Adipocyte (in vitro differentiated cells): ENCODE results near the gene EPHA4.

ENCODE experiments used
- DNase-seq: peaks from one replicate; pipeline ENCODE4 v3.0.0-alpha.2; 2015; ENCODE audit warnings: low read depth
- H3K27me3 ChIP-seq: replicated peaks from 2 replicates; pipeline ENCODE4 v1.7.0; 2013; ENCODE audit warnings: mild to moderate bottlenecking, low read length, moderate library complexity; ENCODE audit not compliant: control insufficient read depth, insufficient read depth
- H3K36me3 ChIP-seq: 2 replicates; pipeline ENCODE4 v1.7.0; 2013; ENCODE audit warnings: low read length, mild to moderate bottlenecking, moderate library complexity; ENCODE audit not compliant: control insufficient read depth, insufficient read depth, severe bottlenecking
- H3K4me1 ChIP-seq: 2 replicates; pipeline ENCODE4 v1.7.0; 2013; ENCODE audit warnings: mild to moderate bottlenecking, low read length, moderate library complexity; ENCODE audit not compliant: control insufficient read depth, insufficient read depth
- H3K4me3 ChIP-seq: 2 replicates; pipeline ENCODE4 v1.7.0; 2013; ENCODE audit warnings: mild to moderate bottlenecking, low read length, moderate library complexity
- H3K9ac ChIP-seq: 2 replicates; pipeline ENCODE4 v1.7.0; 2013; ENCODE audit warnings: mild to moderate bottlenecking, low read length, moderate library complexity
- H3K9me3 ChIP-seq: 2 replicates; pipeline ENCODE4 v1.7.0; 2013; ENCODE audit warnings: mild to moderate bottlenecking, low read length, moderate library complexity; ENCODE audit not compliant: control insufficient read depth

Gene EPHA4

DNA sequence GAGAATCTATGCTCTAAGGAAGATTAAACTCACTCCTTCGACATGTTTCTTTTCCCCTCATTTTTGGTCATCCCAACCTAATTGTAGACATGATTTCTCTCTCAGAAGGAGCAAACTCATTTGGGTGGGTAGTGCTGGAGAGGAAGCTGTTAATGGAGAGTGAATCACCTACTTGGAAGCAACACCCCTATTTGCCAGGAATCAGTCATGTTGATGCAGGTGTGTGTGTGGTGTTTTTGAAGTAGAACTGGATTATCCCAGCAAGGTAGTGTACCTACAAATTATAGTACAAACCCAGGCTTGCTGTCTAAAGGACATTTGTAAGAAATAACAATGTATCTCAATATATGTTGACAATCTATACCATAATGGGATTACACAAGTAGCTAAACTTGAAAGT is 186.4 kb downstream of the EPHA4 start:
- Histone ChIP-seq H3K4me3 (no peak overlapping the region), H3K27me3 (no peaks in the 10 kb centered on the region), H3K36me3 (no peaks in the 10 kb centered on the region), H3K9ac (no peak overlapping the region), H3K4me1 (no peaks in the 10 kb centered on the region), H3K9me3 (no peaks in the 10 kb centered on the region)
- no peak for DNase-seq

DNA sequence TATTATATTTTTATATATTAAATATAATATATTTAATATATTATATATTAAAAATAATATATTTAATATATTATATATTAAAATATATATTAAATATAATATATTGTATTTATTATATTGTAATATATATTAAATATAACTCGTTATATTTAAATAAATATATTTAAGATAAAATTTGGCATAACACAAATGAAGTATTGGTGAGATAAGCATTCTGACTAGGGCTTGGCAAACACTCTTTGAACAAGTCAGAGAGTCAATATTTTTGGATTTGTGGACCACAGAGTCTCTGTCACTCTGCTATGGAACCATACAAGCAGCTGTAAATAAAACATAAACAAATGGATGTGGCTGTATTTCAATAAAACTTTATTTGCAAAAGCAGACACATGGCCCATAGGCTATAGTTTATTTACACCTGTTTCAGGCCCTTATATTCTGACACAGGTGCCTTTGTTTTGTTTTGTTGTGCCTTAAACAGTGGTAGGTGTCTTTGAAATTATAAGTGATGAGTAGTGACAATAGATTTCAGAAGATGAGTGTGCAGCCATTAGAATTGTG is 190.1 kb downstream of the EPHA4 start:
- Histone ChIP-seq H3K27me3 (no peaks in the 10 kb centered on the region), H3K4me3 (no peak overlapping the region), H3K9me3 (no peaks in the 10 kb centered on the region), H3K4me1 (no peaks in the 10 kb centered on the region), H3K36me3 (no peaks in the 10 kb centered on the region), H3K9ac (no peak overlapping the region)
- no peak for DNase-seq

DNA sequence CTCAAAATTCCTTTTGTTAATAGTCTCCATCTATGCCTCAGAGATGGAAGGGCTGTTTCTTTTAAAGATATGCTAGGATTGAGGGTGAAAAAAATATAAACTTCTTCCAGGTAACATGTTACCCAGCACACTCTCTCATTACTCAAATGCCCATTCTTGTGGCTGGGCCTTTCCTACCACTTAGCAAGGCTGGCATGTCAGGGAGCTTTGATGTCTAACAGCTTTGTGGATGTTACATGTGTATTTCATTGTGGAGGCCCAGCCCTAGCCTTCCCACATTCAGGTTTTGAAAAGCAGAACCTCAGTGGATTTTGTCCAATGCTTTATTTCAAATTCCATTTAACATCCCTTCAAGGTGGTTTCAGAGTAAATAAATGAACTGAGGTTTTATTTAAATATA is 191.4 kb downstream of the EPHA4 start:
- no peaks in the 10 kb centered on the region for H3K27me3 ChIP-seq
- H3K4me1 ChIP-seq, result no peaks in the 10 kb centered on the region
- no peak overlapping the region for H3K4me3 ChIP-seq
- no peak overlapping the region for H3K9ac ChIP-seq
- no peaks in the 10 kb centered on the region for H3K36me3 ChIP-seq
- H3K9me3 ChIP-seq, result no peaks in the 10 kb centered on the region
- no peak for DNase-seq

DNA sequence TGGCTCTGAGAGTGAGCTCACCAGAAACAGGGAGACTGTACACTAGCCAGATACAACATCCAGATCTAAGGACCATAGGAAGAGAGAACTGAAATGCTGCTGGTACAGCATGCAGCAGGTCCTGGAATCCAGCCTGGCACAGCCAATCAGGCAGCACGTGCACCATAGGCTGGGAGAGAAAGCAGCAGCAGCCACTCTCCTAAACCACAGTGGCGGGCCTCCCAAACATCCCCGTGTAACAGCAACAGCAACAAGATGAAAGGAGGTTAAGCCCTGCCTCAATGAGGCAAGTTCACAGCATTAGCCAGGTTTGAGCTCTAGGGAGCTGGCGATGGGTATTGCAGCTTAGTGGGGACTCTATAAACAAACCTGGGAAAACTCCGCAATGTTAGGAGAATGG is 192.0 kb downstream of the EPHA4 start:
- H3K36me3 ChIP-seq, result no peaks in the 10 kb centered on the region
- H3K9me3 ChIP-seq, result no peaks in the 10 kb centered on the region
- no peak for DNase-seq
- no peak overlapping the region for H3K9ac ChIP-seq
- no peak overlapping the region for H3K4me3 ChIP-seq
- H3K27me3 ChIP-seq, result no peaks in the 10 kb centered on the region
- H3K4me1 ChIP-seq, result no peaks in the 10 kb centered on the region

DNA sequence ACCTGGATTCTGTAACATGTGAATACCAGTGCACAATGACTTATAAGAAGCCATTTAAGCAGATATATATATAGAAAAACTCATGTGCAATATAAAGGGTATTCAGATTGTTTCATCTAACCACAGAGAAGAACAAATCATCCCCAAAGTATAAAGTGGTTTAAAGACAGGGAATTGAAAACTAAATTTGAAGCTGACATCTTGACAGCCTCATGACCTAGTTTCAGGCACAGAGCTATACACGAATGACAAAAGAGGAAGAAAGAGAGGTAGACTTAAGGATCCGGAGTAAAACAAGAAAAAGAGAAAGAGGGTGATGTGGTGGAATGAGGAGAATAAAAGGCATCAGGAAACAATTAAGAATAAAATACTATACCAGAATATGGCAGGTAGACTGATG is 194.5 kb downstream of the EPHA4 start:
- DNase-seq, result no peak
- Histone ChIP-seq H3K27me3 (no peaks in the 10 kb centered on the region), H3K4me1 (no peaks in the 10 kb centered on the region), H3K4me3 (no peak overlapping the region), H3K36me3 (no peaks in the 10 kb centered on the region), H3K9ac (no peak overlapping the region), H3K9me3 (no peaks in the 10 kb centered on the region)

DNA sequence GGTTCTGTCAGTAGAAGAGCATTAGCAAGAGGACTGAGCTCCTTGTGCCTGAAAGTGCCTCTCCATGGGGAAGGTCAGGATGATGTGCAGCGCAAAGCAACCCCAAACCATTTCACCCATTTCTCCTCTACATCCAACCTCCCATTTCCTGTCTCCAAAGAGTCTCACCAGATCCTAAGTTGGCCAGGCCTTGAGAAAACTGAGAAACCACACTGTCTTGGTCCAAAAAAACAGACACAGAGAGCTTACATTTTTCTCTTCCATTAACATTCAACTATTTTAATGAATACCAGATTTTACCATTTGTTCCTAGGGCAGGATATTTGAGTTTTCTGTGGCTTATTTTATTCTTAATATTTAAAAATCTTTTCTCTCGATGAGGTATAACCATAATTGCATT is 195.0 kb downstream of the EPHA4 start:
- Histone ChIP-seq H3K4me1 (no peaks in the 10 kb centered on the region), H3K27me3 (no peaks in the 10 kb centered on the region), H3K9me3 (no peaks in the 10 kb centered on the region), H3K36me3 (no peaks in the 10 kb centered on the region), H3K9ac (no peak overlapping the region), H3K4me3 (no peak overlapping the region)
- DNase-seq, result peak; percentile 46

DNA sequence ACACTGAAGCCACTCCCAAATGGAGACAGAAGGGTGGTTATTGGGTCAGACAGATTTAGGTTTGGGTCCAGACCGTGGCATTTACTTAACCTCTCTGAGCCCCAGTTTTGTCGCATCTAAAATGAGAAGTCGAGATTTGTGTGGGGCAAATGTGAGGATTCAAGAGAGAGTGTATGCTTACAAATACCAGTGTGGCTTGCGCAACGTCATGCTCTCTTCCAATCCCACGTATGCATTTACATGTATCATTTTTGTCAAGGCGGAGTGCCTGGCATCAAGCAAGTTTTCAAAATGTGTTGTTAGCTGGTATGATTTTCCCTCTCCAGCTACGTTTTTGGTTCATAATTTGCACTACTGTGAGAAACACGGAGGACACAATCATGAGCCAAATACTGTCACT is 197.9 kb downstream of the EPHA4 start:
- H3K36me3 ChIP-seq, result no peaks in the 10 kb centered on the region

DNA sequence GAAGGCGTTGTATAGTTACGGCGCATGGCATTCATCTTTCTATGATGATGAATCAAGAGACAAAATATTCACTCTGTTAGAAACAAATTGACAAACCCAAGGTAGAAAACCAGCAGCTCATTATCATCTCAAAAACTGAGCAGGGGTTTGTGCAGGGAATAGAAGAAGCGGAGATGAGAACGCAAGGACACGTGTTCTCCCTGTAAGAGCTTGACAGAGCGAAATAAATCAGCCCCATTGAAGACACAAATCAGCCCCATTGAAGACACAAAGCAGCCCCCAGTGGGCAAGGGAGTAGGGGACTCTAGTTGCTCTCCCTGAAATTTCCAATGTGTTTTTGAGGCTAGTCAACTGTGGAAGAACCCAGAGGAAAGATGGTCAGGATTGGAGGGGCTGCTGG is 199.2 kb downstream of the EPHA4 start:
- Histone ChIP-seq H3K36me3 (no peaks in the 10 kb centered on the region), H3K4me1 (no peaks in the 10 kb centered on the region), H3K9me3 (no peaks in the 10 kb centered on the region), H3K9ac (no peak overlapping the region), H3K4me3 (no peak overlapping the region), H3K27me3 (peaks cover 20% of the 10 kb centered on the region)
- DNase-seq, result no peak

More for the DNA sequence above, 197.9 kb downstream of the EPHA4 start:
- H3K27me3 ChIP-seq, result peaks cover 14% of the 10 kb centered on the region
- H3K9me3 ChIP-seq, result no peaks in the 10 kb centered on the region
- no peak for DNase-seq
- H3K9ac ChIP-seq, result no peak overlapping the region
- H3K4me1 ChIP-seq, result no peaks in the 10 kb centered on the region
- no peak overlapping the region for H3K4me3 ChIP-seq

DNA sequence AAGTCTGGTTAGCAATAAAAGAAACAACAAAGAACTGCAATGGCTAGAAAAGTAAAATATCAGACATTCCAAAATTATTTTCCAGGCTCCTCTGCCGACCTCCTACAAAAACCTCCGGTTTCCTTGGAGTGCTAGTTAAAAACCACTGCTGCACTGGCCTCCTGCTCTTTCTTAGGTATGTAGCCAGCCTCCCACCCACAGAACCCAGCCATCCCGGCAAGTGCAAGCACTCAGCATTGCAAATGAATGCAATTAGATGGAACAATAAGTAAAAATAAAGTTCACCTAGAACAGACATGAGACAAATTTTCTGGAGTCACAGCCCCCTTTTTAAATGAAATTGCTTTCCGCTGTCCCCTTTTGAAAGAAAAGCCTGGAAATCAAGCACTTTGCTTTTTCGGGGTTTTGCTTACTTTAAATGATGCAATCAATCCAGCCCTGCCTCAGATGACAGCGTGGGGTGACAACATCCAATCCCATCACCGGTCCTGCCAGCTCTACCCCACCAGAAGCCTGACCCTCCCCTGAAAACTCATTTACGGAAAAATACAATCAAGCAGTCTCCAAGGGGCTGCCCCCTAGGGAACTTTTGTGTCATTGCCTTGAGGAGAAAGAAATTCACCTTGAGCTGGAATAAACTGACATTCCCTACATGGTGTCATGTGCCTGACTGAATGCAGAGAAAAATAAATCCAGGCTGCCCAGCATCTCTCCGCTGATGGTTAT is 199.8 kb downstream of the EPHA4 start:
- Histone ChIP-seq H3K27me3 (peaks cover 20% of the 10 kb centered on the region), H3K9me3 (no peaks in the 10 kb centered on the region), H3K4me1 (no peaks in the 10 kb centered on the region), H3K4me3 (peak overlapping the region; percentile 16), H3K36me3 (no peaks in the 10 kb centered on the region), H3K9ac (no peak overlapping the region)
- DNase-seq, result peak; percentile 12

DNA sequence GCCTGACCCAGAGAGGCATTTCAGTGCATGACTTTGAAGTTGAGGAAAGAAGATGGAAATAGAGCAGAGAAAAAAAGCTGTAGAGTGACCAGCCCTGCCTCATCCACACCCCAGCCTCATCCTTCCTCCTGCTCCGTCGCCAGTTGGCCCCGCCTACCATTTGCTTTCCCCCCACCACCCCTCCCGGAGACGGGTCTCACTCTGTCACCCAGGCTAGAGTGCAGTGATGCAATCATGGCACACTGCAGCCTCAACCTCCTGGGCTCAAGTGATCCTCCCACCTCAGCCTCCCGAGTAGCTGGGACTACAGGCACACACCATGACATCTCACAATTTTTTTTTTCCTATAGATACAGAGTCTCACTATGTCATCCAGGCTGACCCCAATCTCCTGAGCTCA is 200.8 kb downstream of the EPHA4 start:
- Histone ChIP-seq H3K9me3 (no peaks in the 10 kb centered on the region), H3K4me3 (no peak overlapping the region), H3K9ac (no peak overlapping the region), H3K4me1 (no peaks in the 10 kb centered on the region), H3K27me3 (peaks cover 20% of the 10 kb centered on the region), H3K36me3 (no peaks in the 10 kb centered on the region)
- no peak for DNase-seq

DNA sequence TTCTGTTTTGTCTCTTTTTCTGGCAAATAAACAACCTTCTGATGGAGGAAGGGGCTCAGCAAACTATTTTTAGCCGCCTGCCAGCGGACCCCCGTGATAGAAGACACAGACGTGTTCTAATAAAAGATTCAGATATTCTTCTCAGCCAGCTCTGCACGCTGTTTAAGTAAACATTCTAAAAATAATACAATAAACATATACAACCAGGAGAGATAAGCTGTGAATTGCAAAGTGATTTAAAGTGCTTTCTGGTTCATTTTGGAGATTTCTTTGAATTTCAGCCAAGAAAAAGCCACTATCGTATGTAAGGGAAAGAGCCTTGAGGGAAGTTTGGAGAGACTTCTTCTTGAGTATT is 201.3 kb downstream of the EPHA4 start:
- H3K9me3 ChIP-seq, result no peaks in the 10 kb centered on the region
- no peaks in the 10 kb centered on the region for H3K36me3 ChIP-seq
- H3K4me3 ChIP-seq, result no peak overlapping the region
- no peak for DNase-seq
- no peak overlapping the region for H3K9ac ChIP-seq
- no peaks in the 10 kb centered on the region for H3K4me1 ChIP-seq
- H3K27me3 ChIP-seq, result peaks cover 20% of the 10 kb centered on the region
